Panc1 (cell line): ENCODE data around the gene BOD1L2. TPM values are rescaled to one million over a fixed set of nuclear protein-coding genes. Genes with fewer than 3 reads are reported as not detected.

ENCODE experiments used
- ATAC-seq: fragments of 200-7000 bp; cut with Tn5 transposase; 2 replicates; pipeline ENCODE4 v1.9.1; 2020; ENCODE audit warnings: mild to moderate bottlenecking, moderate library complexity
- BruUV-seq: library from RNA; stranded (reverse); fragments of 400-500 nt; replicated peaks from 2 replicates; lab custom pipeline; 2021; lab: Mats Ljungman, UMichigan
- CTCF ChIA-PET: fragments of 300-600 bp; sonication (Branson Sonifier 250); formaldehyde crosslinking; loops from one replicate; lab custom pipeline; 2022; ENCODE audit warnings: antibody characterized with exemption; lab: Charles Lee
- POLR2A ChIA-PET: fragments of 300-600 bp; sonication (Branson Sonifier 250); formaldehyde crosslinking; loops from one replicate; lab custom pipeline; 2022; ENCODE audit warnings: antibody characterized with exemption; lab: Charles Lee
- DNase-seq: peaks from one replicate; pipeline ENCODE4 v3.0.0-alpha.2; 2010; ENCODE audit warnings: low read depth, low spot score
- H3K27ac ChIP-seq: 2 replicates; pipeline ENCODE4 v1.5.1; 2011; ENCODE audit warnings: mild to moderate bottlenecking, low read length, inconsistent platforms
- H3K27me3 ChIP-seq: fragments of 200-500 bp; sonication (Bioruptor generic); 2 replicates; pipeline ENCODE4 v1.6.0; 2014; ENCODE audit warnings: low read length, inconsistent platforms; ENCODE audit not compliant: control insufficient read depth, insufficient read depth
- H3K36me3 ChIP-seq: fragments of 200-500 bp; sonication (Bioruptor generic); 2 replicates; pipeline ENCODE4 v1.5.1; 2014; ENCODE audit warnings: inconsistent platforms, mild to moderate bottlenecking, low read length, moderate library complexity; ENCODE audit not compliant: control insufficient read depth, insufficient read depth
- H3K4me1 ChIP-seq: 2 replicates; pipeline ENCODE4 v1.5.1; 2011; ENCODE audit warnings: inconsistent platforms, mild to moderate bottlenecking, low read length, moderate library complexity; ENCODE audit not compliant: control insufficient read depth, insufficient read depth
- H3K4me3 ChIP-seq, 2 experiments: 2 replicates each; pipeline ENCODE4 v1.5.1; 2011 to 2012; ENCODE audit warnings: low read depth in 2 of 2, low read length in 2 of 2, mild to moderate bottlenecking in 2 of 2, inconsistent platforms in 1 of 2, moderate library complexity in 1 of 2
- H3K9me3 ChIP-seq: fragments of 200-500 bp; sonication (Bioruptor generic); 2 replicates; pipeline ENCODE4 v1.5.1; 2014; ENCODE audit warnings: low read depth, mild to moderate bottlenecking, inconsistent platforms, low read length, moderate library complexity; ENCODE audit not compliant: control insufficient read depth, insufficient read depth
- CTCF ChIP-seq: fragments of 450-650 bp; IDR thresholded peaks from 2 replicates; pipeline ENCODE4 v1.5.1; 2017; ENCODE audit warnings: mild to moderate bottlenecking
- POLR2AphosphoS5 ChIP-seq: IDR thresholded peaks from 2 replicates; pipeline ENCODE4 v1.6.1; 2012; ENCODE audit warnings: mild to moderate bottlenecking, low read depth, low read length, moderate library complexity
- REST ChIP-seq, 2 experiments: IDR thresholded peaks; 2 replicates each; pipeline ENCODE4 v1.6.1; 2011 to 2012; ENCODE audit warnings: low read depth in 2 of 2, control low read depth in 1 of 2, low read length in 1 of 2, mild to moderate bottlenecking in 1 of 2, moderate library complexity in 1 of 2; ENCODE audit not compliant: insufficient read depth in 1 of 2
- SIN3A ChIP-seq: IDR thresholded peaks from 2 replicates; pipeline ENCODE4 v1.6.1; 2012; ENCODE audit warnings: low read depth, mild to moderate bottlenecking, low read length, moderate library complexity, borderline replicate concordance; ENCODE audit not compliant: insufficient read depth
- TCF7L2 ChIP-seq: IDR thresholded peaks from 2 replicates; pipeline ENCODE4 v1.6.1; 2011; ENCODE audit warnings: mild to moderate bottlenecking, low read depth, low read length, inconsistent platforms
- in situ Hi-C: cut with HindIII; loops from 2 replicates; pipeline ENCODE4 v1.10.0; 2016; ENCODE audit warnings: low sequenced_read_pairs, low pct_unique_long_range_greater_than_20kb
- intact Hi-C: fragments of 100-400 bp; cut with micrococcal nuclease; formaldehyde crosslinking; loops from one replicate; pipeline ENCODE4 v1.10.0; 2022; ENCODE audit not compliant: unreplicated experiment
- total RNA-seq: library from RNA; stranded (reverse); gene quantifications from one replicate; pipeline ENCODE4 v1.2.1, GENCODE V29; 2021; ENCODE audit not compliant: unreplicated experiment

Gene BOD1L2
- total RNA-seq, 1 experiment from 2014 or later = not detected

- Histone ChIP-seq H3K27ac (no peak overlapping the region), H3K4me3 (no peak overlapping the region), H3K4me1 (no peaks in the 10 kb centered on the region), H3K27me3 (no peaks in the 10 kb centered on the region), H3K36me3 (no peaks in the 10 kb centered on the region), H3K9me3 (no peaks in the 10 kb centered on the region)
- ChIA-PET CTCF (no interaction called here), POLR2A (no interaction called here)
- ATAC-seq (no peak), DNase-seq (no peak)
- intact Hi-C loops = no loop called here
- in situ Hi-C loops = no loop called here
- BruUV-seq = no TSS peak
- TF ChIP-seq POLR2AphosphoS5 (no peak), REST (IDR thresholded peaks at IDR 0.05; ENCODE audit: insufficient read depth in 1 of 2, low read depth in 2 of 2, low read length in 1 of 2) (no peak), SIN3A (no peak), CTCF (no peak), TCF7L2 (no peak)
These were observed 20.9 kb downstream of the BOD1L2 start for GRCh38 chr18:57167617-57168308.

GRCh38 chr18:57171026-57171425, 24.1 kb downstream of the BOD1L2 start:
- CTCF ChIA-PET = no interaction called here
- in situ Hi-C loops = no loop called here
- Histone ChIP-seq H3K27me3 (no peaks in the 10 kb centered on the region), H3K4me1 (no peaks in the 10 kb centered on the region), H3K4me3 (no peak overlapping the region), H3K36me3 (no peaks in the 10 kb centered on the region), H3K9me3 (no peaks in the 10 kb centered on the region), H3K27ac (no peak overlapping the region)
- no TSS peak for BruUV-seq
- ATAC-seq (no peak), DNase-seq (no peak)
- TF ChIP-seq POLR2AphosphoS5 = no peak
- TF ChIP-seq SIN3A = no peak
- no peak for TF ChIP-seq TCF7L2
- TF ChIP-seq CTCF = no peak
- TF ChIP-seq REST (IDR thresholded peaks at IDR 0.05; ENCODE audit: insufficient read depth in 1 of 2, low read depth in 2 of 2, low read length in 1 of 2) = no peak
- POLR2A ChIA-PET = no interaction called here
- intact Hi-C loops = no loop called here
